NB4 (cell line): ENCODE measurements around the gene NET1.

Source experiments
- DNase-seq: peaks from one replicate; pipeline ENCODE4 v3.0.0; 2010; ENCODE audit warnings: low read depth
- H3K4me3 ChIP-seq: one replicate; pipeline ENCODE4 v1.5.1; 2011; ENCODE audit warnings: mild to moderate bottlenecking, low read depth, low read length, moderate library complexity
- CTCF ChIP-seq: IDR thresholded peaks from one replicate; pipeline ENCODE4 v1.5.1; 2012; ENCODE audit warnings: low read depth, low read length
- MYC ChIP-seq: IDR thresholded peaks from 2 replicates; pipeline ENCODE4 v1.6.1; 2011; ENCODE audit warnings: low read depth, low read length
- POLR2A ChIP-seq: IDR thresholded peaks from 2 replicates; pipeline ENCODE4 v1.6.1; 2011; ENCODE audit warnings: mild to moderate bottlenecking; ENCODE audit not compliant: insufficient read length; ENCODE audit errors: extremely low read depth
- TF ChIP-seq, protein P1 (sequence below): IDR thresholded peaks from 2 replicates; pipeline ENCODE4 v1.6.1; 2011; ENCODE audit warnings: low read depth, low read length

NET1 gene

DNA sequence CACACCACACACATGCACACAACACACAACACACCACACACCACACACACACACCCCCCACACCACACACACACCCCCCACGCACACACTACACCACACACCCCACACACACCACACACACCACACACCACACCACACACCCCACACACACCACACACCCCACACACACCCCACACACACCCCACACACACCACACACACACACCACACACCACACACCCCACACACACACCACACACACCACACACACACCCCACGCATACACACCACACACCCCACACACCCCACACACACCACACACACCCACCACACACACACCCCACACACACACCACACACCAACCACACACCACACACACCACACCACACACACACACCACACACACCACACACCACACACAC, 31.2 kb upstream of the NET1 start:
- DNase-seq = peak; percentile 1
- H3K4me3 ChIP-seq = no peak overlapping the region
- TF ChIP-seq, protein P1, sequence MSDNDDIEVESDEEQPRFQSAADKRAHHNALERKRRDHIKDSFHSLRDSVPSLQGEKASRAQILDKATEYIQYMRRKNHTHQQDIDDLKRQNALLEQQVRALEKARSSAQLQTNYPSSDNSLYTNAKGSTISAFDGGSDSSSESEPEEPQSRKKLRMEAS = no peak
- no peak for TF ChIP-seq CTCF
- no peak for TF ChIP-seq POLR2A
- TF ChIP-seq MYC = no peak

DNA sequence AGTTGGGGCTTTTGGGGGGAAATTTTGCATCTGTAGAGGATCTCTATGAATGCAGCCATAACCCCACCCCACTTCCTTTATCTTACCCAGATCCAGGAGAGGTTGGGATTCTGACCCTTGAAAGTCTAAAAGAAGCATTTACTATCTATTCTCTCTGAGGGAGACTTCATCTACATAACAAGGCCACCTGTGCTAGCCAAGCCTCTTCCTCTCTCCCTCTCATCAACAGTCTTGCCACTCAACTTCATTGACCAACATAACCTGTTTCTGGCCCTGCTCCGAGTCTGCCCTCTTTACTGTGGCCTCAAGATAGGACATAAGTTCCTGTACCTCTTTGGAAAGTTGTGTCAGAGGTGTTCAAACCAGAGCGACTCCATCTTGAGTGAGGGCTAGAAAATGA, 27.1 kb upstream of the NET1 start:
- H3K4me3 ChIP-seq = no peak overlapping the region
- DNase-seq = no peak
- TF ChIP-seq MYC (no peak), POLR2A (no peak), CTCF (no peak)
- TF ChIP-seq, protein P1 = no peak

DNA sequence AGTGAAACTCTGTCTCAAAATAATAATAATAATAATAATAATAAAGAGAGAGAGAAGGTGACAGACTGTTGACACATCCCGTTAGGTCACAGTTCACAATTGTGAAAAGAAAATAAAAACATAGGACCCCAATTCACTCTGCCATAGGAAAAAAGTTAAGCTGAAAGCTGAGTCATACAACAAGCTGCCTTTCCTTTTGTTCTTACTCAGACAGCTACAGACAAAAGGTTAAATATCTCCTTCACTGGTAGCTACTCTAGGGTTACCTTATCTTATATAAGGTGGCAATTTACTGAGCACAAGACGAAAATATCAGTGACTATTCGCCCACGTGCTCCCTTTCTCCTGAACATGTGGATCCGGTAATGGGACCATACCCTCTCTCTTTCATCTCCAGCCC, 25.2 kb upstream of the NET1 start:
- H3K4me3 ChIP-seq = no peak overlapping the region
- no peak for TF ChIP-seq CTCF
- TF ChIP-seq, protein P1 = no peak
- TF ChIP-seq MYC = no peak
- no peak for TF ChIP-seq POLR2A
- DNase-seq = no peak

DNA sequence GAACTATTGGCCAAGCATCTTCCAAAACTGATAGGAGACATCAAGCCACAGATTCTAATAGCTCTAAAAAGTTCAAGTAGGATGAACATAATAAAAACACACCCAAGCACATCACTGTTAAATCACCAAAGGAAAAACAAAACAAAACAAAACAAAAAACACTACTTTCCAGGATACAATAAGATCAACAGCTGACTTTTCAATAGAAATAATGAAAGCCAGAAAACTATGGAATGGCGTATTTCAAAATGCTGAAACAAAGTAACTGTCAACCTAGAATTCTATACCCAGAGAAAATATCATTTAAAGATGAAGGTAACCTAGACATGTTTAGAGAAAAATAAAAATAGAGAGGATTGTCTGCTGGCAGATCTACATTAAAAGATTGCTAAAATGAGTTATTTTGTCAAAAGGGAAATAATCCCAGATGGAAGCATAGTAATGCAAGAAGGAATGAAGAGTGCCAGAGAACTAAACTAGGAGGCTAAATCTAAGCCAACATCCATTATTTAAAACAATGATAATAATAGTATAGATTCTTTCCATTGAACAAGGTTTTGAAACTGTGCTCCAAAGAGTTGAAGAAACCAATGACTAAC, 21.7 kb upstream of the NET1 start:
- H3K4me3 ChIP-seq = no peak overlapping the region
- DNase-seq = no peak
- TF ChIP-seq, protein P1 = no peak
- no peak for TF ChIP-seq MYC
- TF ChIP-seq POLR2A = no peak
- no peak for TF ChIP-seq CTCF

DNA sequence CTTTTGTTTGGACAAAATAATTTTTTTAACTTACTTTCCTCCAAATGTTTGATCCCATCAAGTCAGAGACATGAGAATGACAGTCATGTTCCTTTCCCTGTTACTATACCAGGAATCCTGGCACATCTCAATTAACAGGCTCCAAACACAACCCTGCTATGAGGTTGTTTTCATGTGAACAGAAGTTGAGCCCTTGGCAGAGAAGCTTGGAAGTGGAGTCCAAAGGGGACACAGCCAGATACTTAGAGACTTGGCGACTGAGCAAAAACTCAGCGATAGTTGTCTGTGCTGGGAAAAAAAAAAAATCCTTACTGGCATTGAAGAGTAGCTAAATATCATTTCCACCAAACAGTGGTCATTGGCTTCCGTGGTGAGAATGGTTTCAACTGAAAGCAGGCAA, 20.6 kb upstream of the NET1 start:
- H3K4me3 ChIP-seq = no peak overlapping the region
- no peak for DNase-seq
- TF ChIP-seq CTCF (no peak), MYC (no peak), POLR2A (no peak)
- TF ChIP-seq, protein P1 = no peak

- no peak for DNase-seq
- no peak overlapping the region for H3K4me3 ChIP-seq
- TF ChIP-seq MYC = no peak
- TF ChIP-seq, protein P1 = no peak
- no peak for TF ChIP-seq CTCF
- TF ChIP-seq POLR2A = no peak
Measured at GRCh38 chr10:5393529-5393928, 18.8 kb upstream of the NET1 start.
